K562 treated with DMSO at 1 percent for 4 hours (cell line): ENCODE results near the gene ITK. TPM values are rescaled to one million over a fixed set of nuclear protein-coding genes. Genes with fewer than 3 reads are reported as not detected.

ENCODE experiments used
- total RNA-seq: library from RNA; unstranded; fragments of 300-600 nt; gene quantifications from 2 replicates; pipeline ENCODE4 v1.2.3, GENCODE V29; 2022; ENCODE audit not compliant: insufficient read depth

The ITK gene
- not detected in 2 replicates for total RNA-seq

GRCh38 chr5:157180374-157181264, at the start of gene ITK:
ITK (plus strand) TSS chr5:157180840; CDS start chr5:157180978, 138 bp downstream.

GRCh38 chr5:157142317-157143126, 38.1 kb upstream of the ITK start, which contains the start of gene MED7:
MED7 (minus strand) TSS chr5:157142865; CDS start chr5:157139431, 3,434 bp downstream.

GRCh38 chr5:157166214-157167213, 14.1 kb upstream of the ITK start, which contains the start of gene GARIN3:
GARIN3 (minus strand) TSS chr5:157166264; CDS start chr5:157166168, 96 bp downstream.

GRCh38 chr5:157265714-157266285, 85.2 kb downstream of the ITK start, which contains the start of gene CYFIP2:
CYFIP2 (plus strand) TSS chr5:157266123; CDS start chr5:157285362, 19,239 bp downstream.

Other genes with a start within 250 kb of the ITK start
- not detected in 2 replicates for gene TIMD4, start 217.6 kb upstream of the ITK start, total RNA-seq
- not detected in 2 replicates for gene HAVCR1, start 121.7 kb upstream of the ITK start, total RNA-seq
- gene HAVCR2, start 71.8 kb upstream of the ITK start, total RNA-seq = not detected in 2 replicates
- gene MED7, start 38.0 kb upstream of the ITK start, total RNA-seq = 1.8 and 2.9 TPM in 2 replicates
- gene GARIN3, start 14.6 kb upstream of the ITK start, total RNA-seq = not detected in 2 replicates
- 9.7 and 17.0 TPM in 2 replicates for gene CYFIP2, start 85.3 kb downstream of the ITK start, total RNA-seq